Natural killer cell (primary cell): ENCODE measurements around the gene RDM1. TPM values are rescaled to one million over a fixed set of nuclear protein-coding genes. Genes with fewer than 3 reads are reported as not detected.

Experiments used
- ATAC-seq, 3 donors: fragments of 150-1000 bp in 2 of 3; fragments of 200-7000 bp in 1 of 3; cut with Tn5 transposase; 1 replicate in 1 of 3; 2 replicates in 2 of 3; pipeline ENCODE4 v1.10.0; 2021; ENCODE audit warnings: mild to moderate bottlenecking in 2 of 3, moderate library complexity in 2 of 3
- DNase-seq, 2 donors: peaks; one replicate each; pipeline versions ENCODE4 v3.0.0 to v3.0.0-alpha.2; 2013 to 2021; ENCODE audit warnings: mixed read lengths in 1 of 2
- H3K27ac ChIP-seq: one replicate; pipeline ENCODE4 v1.5.1; 2013; ENCODE audit warnings: mild to moderate bottlenecking, low read length
- H3K27me3 ChIP-seq: one replicate; pipeline ENCODE4 v1.6.1; 2013; ENCODE audit warnings: low read length; ENCODE audit not compliant: control insufficient read depth, insufficient read depth
- H3K36me3 ChIP-seq: one replicate; pipeline ENCODE4 v1.6.1; 2013; ENCODE audit warnings: low read length; ENCODE audit not compliant: control insufficient read depth, insufficient read depth
- H3K4me1 ChIP-seq: one replicate; pipeline ENCODE4 v1.6.1; 2013; ENCODE audit warnings: low read length; ENCODE audit not compliant: control insufficient read depth, insufficient read depth
- H3K4me3 ChIP-seq: one replicate; pipeline ENCODE4 v1.5.1; 2013; ENCODE audit warnings: low read length
- H3K9me3 ChIP-seq: one replicate; pipeline ENCODE4 v1.6.1; 2013; ENCODE audit warnings: low read length; ENCODE audit not compliant: control insufficient read depth, insufficient read depth
- H3K27ac Mint-ChIP-seq, 2 donors: one replicate each; pipeline ENCODE4 v1.8.0; 2022; ENCODE audit warnings: mild to moderate bottlenecking in 2 of 2, mixed read lengths in 2 of 2, moderate library complexity in 1 of 2
- H3K27me3 Mint-ChIP-seq, 2 donors: one replicate each; pipeline ENCODE4 v1.8.0; 2022; ENCODE audit warnings: low read depth in 2 of 2, mixed read lengths in 2 of 2
- H3K36me3 Mint-ChIP-seq: one replicate; pipeline ENCODE4 v1.8.0; 2022; ENCODE audit warnings: mixed read lengths
- H3K4me1 Mint-ChIP-seq, 2 donors: one replicate each; pipeline ENCODE4 v1.8.0; 2022; ENCODE audit warnings: mixed read lengths in 2 of 2
- H3K4me3 Mint-ChIP-seq: one replicate; pipeline ENCODE4 v1.8.0; 2022; ENCODE audit warnings: mild to moderate bottlenecking, moderate library complexity, mixed read lengths
- H3K9me3 Mint-ChIP-seq, 2 donors: one replicate each; pipeline ENCODE4 v1.8.0; 2022; ENCODE audit warnings: mixed read lengths in 2 of 2
- WGBS: methylation state at CpG from one replicate; pipeline ENCODE4 v1.1.7; 2013; ENCODE audit warnings: missing lambda C conversion rate; ENCODE audit not compliant: insufficient coverage; 5-methylcytosine and 5-hydroxymethylcytosine counted together
- intact Hi-C: fragments of 100-400 bp; cut with micrococcal nuclease; formaldehyde crosslinking; loops from one replicate; pipeline ENCODE4 v1.14.2; 2022
- total RNA-seq, 4 donors: library from RNA; stranded (reverse); fragments of 120-200 nt in 1 of 4; gene quantifications; one replicate each; pipeline versions ENCODE4 v1.2.3 to v1.2.4, GENCODE V29; 2013 to 2022
- TF ChIP-seq, protein P1 (sequence below): fragments of 200-600 bp; IDR thresholded peaks from one replicate; pipeline ENCODE4 v1.8.0; 2022; ENCODE audit warnings: antibody characterized with exemption

The RDM1 gene
- total RNA-seq, 3 donors from 2014 or later (not counting 1 experiment from before 2014, with no cell fraction given), result 0.48 to 1.00 (median 0.61) TPM

- H3K9me3 ChIP-seq, result no peaks in the 10 kb centered on the region
- H3K27ac ChIP-seq, result peak overlapping the region; percentile 76
- Mint-ChIP-seq H3K27ac (peak overlapping the region; percentile 97 to 98), H3K36me3 (no peaks in the 10 kb centered on the region), H3K4me1 (peaks cover 58 to 75% of the 10 kb centered on the region in 2 donors), H3K27me3 (no peaks in the 10 kb centered on the region), H3K4me3 (peak overlapping the region; percentile 72), H3K9me3 (no peaks in the 10 kb centered on the region)
- no peaks in the 10 kb centered on the region for H3K27me3 ChIP-seq
- DNase-seq, result peak; percentile 41 to 70
- no peak overlapping the region for H3K4me3 ChIP-seq
- intact Hi-C loops, result loop anchor here (1.0 kb wide), 2 partner anchors 9 kb away; partner anchors contain the start of gene CCL5
- 5% methylated on average over 2 of the region's 2 CpGs for WGBS
- ATAC-seq, result peak; percentile 55 to 80 (median 68)
- H3K4me1 ChIP-seq, result peaks cover 71% of the 10 kb centered on the region
- H3K36me3 ChIP-seq, result no peaks in the 10 kb centered on the region
- TF ChIP-seq, protein P1, sequence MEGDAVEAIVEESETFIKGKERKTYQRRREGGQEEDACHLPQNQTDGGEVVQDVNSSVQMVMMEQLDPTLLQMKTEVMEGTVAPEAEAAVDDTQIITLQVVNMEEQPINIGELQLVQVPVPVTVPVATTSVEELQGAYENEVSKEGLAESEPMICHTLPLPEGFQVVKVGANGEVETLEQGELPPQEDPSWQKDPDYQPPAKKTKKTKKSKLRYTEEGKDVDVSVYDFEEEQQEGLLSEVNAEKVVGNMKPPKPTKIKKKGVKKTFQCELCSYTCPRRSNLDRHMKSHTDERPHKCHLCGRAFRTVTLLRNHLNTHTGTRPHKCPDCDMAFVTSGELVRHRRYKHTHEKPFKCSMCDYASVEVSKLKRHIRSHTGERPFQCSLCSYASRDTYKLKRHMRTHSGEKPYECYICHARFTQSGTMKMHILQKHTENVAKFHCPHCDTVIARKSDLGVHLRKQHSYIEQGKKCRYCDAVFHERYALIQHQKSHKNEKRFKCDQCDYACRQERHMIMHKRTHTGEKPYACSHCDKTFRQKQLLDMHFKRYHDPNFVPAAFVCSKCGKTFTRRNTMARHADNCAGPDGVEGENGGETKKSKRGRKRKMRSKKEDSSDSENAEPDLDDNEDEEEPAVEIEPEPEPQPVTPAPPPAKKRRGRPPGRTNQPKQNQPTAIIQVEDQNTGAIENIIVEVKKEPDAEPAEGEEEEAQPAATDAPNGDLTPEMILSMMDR, result no peak
Observed at GRCh38 chr17:35889241-35889640, 41.3 kb downstream of the RDM1 start.

GRCh38 chr17:35879773-35880654 lies 50.6 kb downstream of the RDM1 start, which contains the start of gene CCL5:
Gene CCL5, minus strand, starts transcription at chr17:35880360.
- Mint-ChIP-seq H3K27me3 (no peaks in the 10 kb centered on the region), H3K27ac (peak within 1 kb of the TSS; percentile 93 to 99), H3K36me3 (peaks cover 7% of the 10 kb centered on the region), H3K9me3 (no peaks in the 10 kb centered on the region), H3K4me3 (peak within 1 kb of the TSS; percentile 91), H3K4me1 (peaks cover 53 to 64% of the 10 kb centered on the region in 2 donors)
- peak; percentile 75 to 85 for DNase-seq
- intact Hi-C loops, result loop anchor here (1.0 to 10.0 kb wide), 3 partner anchors 9 to 1065 kb away; partner anchors contain the start of gene AATF
- Histone ChIP-seq H3K27me3 (no peaks in the 10 kb centered on the region), H3K4me1 (peaks cover 42% of the 10 kb centered on the region), H3K27ac (peak within 1 kb of the TSS; percentile 96), H3K9me3 (no peaks in the 10 kb centered on the region), H3K4me3 (peak within 1 kb of the TSS; percentile 65), H3K36me3 (peaks cover 21% of the 10 kb centered on the region)
- TF ChIP-seq, protein P1, result no peak
- WGBS, result 53% methylated on average over 11 of the region's 11 CpGs
- ATAC-seq, result peak; percentile 80 to 91 (median 89)

DNA sequence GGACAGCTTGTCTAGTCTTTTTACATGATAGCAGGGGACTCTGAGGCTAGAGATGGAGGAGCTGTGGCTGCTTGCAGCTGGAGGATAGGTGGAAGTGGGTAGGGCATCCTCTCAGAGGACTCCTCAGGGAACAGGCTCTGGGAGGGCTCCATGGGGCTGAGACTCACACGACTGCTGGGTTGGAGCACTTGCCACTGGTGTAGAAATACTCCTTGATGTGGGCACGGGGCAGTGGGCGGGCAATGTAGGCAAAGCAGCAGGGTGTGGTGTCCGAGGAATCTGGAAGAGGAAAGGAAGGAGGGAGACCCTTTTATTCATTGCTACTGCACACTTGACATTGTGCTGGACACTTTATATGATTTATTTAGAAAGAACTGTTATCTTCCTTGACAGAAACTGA lies 52.2 kb downstream of the RDM1 start:
- Mint-ChIP-seq H3K9me3 (no peaks in the 10 kb centered on the region), H3K4me3 (peak overlapping the region; percentile 91), H3K27me3 (no peaks in the 10 kb centered on the region), H3K36me3 (peaks cover 7% of the 10 kb centered on the region), H3K4me1 (peaks cover 61 to 74% of the 10 kb centered on the region in 2 donors), H3K27ac (peak overlapping the region; percentile 93 to 99)
- Histone ChIP-seq H3K9me3 (no peaks in the 10 kb centered on the region), H3K27me3 (no peaks in the 10 kb centered on the region), H3K36me3 (peaks cover 33% of the 10 kb centered on the region), H3K4me1 (peaks cover 53% of the 10 kb centered on the region), H3K27ac (peak overlapping the region; percentile 48), H3K4me3 (peak overlapping the region; percentile 65)
- DNase-seq (peak in 1 of 2 donors; percentile 35), ATAC-seq (no peak)
- intact Hi-C loops, result loop anchor here (10.0 kb wide), 1 partner anchor 1066 kb away; the partner anchor contains the start of gene AATF
- TF ChIP-seq, protein P1, result no peak
- WGBS, result 60% methylated on average over 4 of the region's 4 CpGs
